T-helper 22 cell (primary cell): ENCODE data around the gene ARMC5.
A peak's percentile ranks its signal among the peaks of the same experiment; 100 is the strongest.
"Not testable (repeated sequence)": the region's sequence is repeated elsewhere in the genome, so short reads cannot be mapped to it uniquely, and the experiment has no call there.

Experiments
- DNase-seq: peaks from one replicate; pipeline ENCODE4 v3.0.0-alpha.2; 2020; ENCODE audit warnings: low read depth

ARMC5 gene

GRCh38 chr16:31477220-31478216 is 18.2 kb downstream of the ARMC5 start:
- DNase-seq, result no peak

DNA sequence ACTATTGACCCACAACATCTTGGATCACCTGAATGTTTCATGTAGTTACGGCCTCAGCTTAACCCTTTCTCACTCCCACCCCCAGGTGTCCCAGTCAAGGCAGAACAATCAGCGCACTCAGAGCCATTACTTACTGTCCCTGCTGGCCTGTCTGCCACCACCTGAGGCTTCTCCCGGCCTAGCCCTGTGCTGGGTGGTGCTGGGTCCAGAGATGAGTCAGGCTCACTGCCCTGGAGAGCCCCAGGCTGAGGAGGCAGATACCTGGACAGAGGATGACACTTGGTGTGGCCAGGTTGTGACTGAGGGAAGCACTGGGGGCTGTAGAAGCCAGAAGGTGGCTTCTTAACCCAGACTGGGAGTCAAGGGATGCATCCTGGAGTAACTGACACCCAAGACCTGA is 19.7 kb downstream of the ARMC5 start:
- no peak for DNase-seq

GRCh38 chr16:31479751-31480150 is 20.4 kb downstream of the ARMC5 start:
- no peak for DNase-seq

GRCh38 chr16:31480851-31481536 is 21.7 kb downstream of the ARMC5 start:
- DNase-seq, result no peak

DNA sequence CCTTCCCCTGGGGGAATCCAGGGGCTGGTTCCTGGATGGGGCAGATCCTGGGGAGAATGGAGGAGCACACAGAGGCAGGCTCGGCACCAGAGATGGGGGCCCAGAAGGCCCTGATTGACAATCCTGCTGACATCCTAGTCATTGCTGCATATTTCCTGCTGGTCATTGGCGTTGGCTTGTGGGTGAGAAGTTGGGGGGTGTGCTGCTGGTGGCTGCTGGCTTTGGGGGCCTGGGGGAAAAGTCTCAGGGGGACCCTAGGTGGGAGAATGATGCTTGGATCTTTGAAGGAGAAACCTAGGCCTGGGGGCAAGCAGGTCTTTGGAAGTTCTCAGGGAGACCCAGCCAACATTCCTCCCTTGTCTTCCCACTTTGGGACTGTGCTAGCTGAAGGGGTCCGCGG is 23.8 kb downstream of the ARMC5 start, which contains the start of gene SLC5A2:
Gene SLC5A2 (plus strand): TSS at position 43 of the 400 bp plus-strand sequence. CDS start 14 bp downstream, at position 57.
- no peak for DNase-seq

DNA sequence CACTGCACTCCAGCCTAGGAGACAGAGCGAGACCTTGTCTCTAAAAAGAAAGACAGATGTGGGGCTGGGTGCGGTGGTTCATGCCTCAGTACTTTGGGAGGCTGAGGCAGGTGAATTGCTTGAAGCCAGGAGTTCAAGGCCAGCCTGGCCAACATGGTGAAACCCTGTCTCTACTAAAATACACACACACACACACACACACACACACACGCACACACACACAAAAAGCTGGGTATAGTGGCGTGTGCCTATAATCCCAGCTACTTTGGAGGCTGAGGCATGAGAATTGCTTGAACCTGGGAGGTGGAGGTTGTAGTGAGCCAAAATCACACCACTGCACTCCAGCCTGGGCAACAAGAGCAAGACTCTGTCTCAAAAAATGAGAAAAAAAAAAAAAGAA is 24.7 kb downstream of the ARMC5 start:
- not testable (repeated sequence) for DNase-seq

DNA sequence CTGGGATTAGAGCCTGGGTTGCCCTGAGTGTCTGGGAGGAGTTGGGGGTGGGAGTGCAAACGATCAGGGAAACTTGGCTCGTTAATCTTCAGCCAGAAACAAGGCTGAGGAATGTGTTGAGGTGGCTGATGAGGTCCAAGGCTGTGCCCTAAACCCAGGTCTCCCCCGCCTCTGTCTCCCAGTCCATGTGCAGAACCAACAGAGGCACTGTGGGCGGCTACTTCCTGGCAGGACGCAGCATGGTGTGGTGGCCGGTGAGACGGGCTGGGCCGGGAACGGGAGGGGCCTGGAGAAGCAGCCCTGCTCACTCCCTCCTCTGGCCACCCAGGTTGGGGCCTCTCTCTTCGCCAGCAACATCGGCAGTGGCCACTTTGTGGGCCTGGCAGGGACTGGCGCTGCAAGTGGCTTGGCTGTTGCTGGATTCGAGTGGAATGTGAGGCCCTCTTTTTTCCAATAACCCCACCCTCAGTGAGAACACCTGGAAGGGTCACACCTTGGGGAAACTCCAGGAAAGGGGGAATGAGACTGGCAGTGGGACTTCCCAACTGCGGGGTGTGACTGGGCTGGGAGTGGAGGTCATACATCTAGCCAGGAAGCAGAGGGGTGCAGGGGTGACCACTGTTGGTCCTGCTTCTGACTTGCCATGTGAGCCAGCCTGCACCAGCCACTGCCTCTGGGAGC is 25.3 kb downstream of the ARMC5 start:
- DNase-seq, result no peak

DNA sequence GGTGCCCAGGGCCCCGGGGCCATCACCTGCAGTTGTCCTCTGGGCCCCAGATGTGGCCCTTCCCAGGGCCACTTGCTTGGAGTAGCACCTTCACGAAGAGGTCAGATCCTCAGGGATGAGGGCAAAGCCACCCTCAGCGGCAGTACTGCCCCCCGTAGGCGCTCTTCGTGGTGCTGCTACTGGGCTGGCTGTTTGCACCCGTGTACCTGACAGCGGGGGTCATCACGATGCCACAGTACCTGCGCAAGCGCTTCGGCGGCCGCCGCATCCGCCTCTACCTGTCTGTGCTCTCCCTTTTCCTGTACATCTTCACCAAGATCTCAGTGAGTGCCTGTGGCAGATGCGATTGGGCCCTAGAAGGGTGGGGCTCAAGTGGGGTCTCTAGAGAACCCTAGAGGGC is 26.3 kb downstream of the ARMC5 start:
- no peak for DNase-seq

GRCh38 chr16:31486045-31486444 is 26.7 kb downstream of the ARMC5 start:
- no peak for DNase-seq

GRCh38 chr16:31487071-31487719 is 27.9 kb downstream of the ARMC5 start:
- no peak for DNase-seq

DNA sequence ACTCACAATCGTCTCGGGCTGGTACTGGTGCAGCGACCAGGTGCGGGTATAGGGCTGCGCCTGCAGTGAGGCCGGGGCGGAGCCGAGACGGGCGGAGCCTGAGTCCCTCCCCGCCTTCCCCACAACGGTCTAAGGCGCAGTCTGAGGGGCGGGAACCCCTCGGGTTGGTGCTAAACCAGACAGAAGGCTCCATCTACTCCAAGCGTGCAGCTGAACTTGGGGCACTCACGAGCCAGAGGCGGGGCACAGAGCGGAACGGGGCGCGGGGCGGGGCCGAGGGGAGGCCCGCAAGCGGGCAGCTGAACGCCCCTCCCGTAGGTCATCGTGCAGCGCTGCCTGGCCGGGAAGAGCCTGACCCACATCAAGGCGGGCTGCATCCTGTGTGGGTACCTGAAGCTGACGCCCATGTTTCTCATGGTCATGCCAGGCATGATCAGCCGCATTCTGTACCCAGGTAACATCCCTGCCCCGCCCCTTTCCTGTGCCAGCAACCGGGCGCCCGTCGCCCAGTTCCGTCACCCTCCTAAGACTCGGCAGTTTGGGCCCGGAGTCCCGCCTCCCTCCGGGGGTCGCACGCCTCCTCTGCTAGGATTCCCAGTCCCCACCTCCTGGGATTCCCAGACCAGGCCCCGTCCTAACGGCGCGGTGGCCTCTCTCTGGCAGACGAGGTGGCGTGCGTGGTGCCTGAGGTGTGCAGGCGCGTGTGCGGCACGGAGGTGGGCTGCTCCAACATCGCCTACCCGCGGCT is 28.6 kb downstream of the ARMC5 start:
- DNase-seq, result peak; percentile 78

- DNase-seq, result no peak
These were observed 29.4 kb downstream of the ARMC5 start for GRCh38 chr16:31488468-31489297.

GRCh38 chr16:31489298-31489564 is 29.9 kb downstream of the ARMC5 start:
- DNase-seq, result no peak

DNA sequence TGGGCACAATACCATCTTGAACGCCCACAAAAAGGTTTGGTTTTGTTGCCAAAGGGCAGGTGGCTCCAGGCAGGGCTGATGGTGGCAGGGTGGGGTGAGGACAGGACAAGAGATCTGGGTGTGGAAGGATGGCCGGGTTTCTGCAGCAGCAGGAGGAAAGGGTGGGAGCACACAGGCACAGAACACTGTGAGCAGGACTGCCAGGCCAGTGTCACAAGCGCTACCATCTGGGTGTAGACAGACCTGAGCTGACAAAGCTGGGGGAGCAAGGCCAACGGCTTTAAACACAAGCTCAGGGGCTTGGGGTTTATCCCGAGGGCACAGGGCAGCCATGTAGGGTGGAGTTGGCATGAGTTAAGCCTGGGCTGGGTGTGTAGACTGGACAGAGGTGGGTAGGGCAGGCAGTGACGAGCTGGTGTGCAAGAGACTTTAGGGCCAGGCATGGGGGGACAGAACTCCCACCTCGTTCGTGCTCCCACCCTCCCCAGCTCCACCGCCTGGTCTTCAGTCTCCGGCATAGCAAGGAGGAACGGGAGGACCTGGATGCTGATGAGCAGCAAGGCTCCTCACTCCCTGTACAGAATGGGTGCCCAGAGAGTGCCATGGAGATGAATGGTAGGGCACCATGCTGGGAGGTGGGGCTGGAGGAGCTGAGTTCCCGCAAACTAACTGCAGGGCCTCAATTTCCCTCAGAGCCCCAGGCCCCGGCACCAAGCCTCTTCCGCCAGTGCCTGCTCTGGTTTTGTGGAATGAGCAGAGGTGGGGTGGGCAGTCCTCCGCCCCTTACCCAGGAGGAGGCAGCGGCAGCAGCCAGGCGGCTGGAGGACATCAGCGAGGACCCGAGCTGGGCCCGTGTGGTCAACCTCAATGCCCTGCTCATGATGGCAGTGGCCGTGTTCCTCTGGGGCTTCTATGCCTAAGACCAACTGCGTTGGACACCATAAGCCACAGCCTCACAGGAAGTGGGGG is 30.6 kb downstream of the ARMC5 start:
- DNase-seq, result no peak

- no peak for DNase-seq
These were observed 32.6 kb downstream of the ARMC5 start for GRCh38 chr16:31491778-31492418.

DNA sequence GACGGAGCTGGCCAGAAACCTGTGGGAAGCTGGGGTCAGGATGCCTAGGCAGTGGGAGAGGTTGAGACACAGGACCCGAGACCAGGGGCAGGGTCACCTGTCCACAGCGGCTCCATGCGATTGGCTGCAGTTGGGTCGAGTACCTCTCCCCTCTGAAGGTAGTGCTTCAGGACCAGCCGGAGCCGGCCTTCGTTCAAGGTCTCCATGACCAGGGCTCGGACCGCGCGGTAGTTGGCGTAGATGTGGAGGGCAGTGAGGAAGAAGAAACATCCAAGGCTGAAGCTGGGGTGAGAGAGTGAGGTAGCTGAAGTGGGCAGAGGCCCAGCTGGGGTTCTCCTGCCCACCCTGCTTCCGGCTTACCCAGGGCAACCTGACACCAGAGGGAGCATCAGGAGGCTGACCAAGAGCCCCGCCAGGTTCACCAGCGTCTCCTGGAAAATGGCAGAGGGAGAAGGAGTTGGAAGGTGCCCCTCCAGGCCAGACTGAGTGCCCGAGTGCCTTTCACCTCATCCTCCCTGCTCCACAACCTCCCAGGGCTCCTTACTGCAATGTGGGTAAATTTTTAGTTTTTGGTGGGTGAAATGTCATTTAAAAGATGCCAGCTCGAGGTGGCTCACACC is 34.3 kb downstream of the ARMC5 start:
- DNase-seq, result no peak

- DNase-seq, result no peak
These were observed 37.4 kb downstream of the ARMC5 start for GRCh38 chr16:31496670-31497069.

GRCh38 chr16:31498493-31498892 is 39.2 kb downstream of the ARMC5 start:
- DNase-seq, result no peak
